ENCODE data around the gene AMH. TPM values are rescaled to one million over a fixed set of nuclear protein-coding genes. Genes with fewer than 3 reads are reported as not detected.

AMH gene
- total and polyA plus RNA-seq, 10 donors, result 0.20 to 5.7 (median 1.0) TPM

DNA sequence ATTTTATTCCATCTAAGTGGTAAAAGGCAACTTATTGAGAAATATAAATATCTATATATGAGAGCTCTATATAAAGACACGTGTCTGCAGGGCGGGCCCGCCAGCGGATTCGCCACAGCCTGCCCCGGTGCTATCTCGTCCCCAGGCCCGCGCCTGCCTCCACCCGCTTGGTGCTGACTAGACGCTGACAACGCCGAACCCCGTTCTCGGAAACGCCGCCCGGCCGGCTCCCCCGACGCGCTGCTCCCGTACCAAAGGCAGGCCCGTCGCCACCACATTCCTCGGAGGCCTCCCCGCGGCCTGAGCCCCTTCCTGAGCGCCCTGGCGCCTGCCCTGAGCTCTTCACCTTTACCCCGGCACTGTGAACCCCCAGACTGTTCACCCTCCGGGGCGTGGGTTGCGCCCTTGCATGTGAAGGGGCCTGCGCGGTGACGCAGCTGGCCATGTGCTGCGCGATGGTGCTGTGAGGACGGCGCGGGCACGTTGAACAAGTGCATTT is 19.0 kb upstream of the AMH start:
- Histone ChIP-seq H3K4me3 (no peak overlapping the region), H3K27ac (no peak overlapping the region), H3K27me3 (replicated peaks in 1 of 7) (no peaks in the 10 kb centered on the region), H3K9me3 (no peaks in the 10 kb centered on the region), H3K4me1 (peaks cover 5 to 65% (median 22%) of the 10 kb centered on the region in 6 donors), H3K36me3 (peaks cover 0 to 94% (median 78%) of the 10 kb centered on the region in 6 donors)
- no peak for DNase-seq
- TF ChIP-seq POLR2A (IDR thresholded peaks at IDR 0.05), result no peak
- TF ChIP-seq POLR2AphosphoS5 (IDR thresholded peaks at IDR 0.05), result peak in 2 of 3 donors; percentile 37 to 58
- intact Hi-C loops (cut with DNase I; ENCODE audit: low total_unique reads), result loop anchor here (10.0 kb wide), 1 partner anchor 65 kb away; the partner anchor contains the start of gene DOT1L
- 93 to 95% (median 95%) methylated on average over 43 of the region's 43 CpGs for WGBS, 5 donors

DNA sequence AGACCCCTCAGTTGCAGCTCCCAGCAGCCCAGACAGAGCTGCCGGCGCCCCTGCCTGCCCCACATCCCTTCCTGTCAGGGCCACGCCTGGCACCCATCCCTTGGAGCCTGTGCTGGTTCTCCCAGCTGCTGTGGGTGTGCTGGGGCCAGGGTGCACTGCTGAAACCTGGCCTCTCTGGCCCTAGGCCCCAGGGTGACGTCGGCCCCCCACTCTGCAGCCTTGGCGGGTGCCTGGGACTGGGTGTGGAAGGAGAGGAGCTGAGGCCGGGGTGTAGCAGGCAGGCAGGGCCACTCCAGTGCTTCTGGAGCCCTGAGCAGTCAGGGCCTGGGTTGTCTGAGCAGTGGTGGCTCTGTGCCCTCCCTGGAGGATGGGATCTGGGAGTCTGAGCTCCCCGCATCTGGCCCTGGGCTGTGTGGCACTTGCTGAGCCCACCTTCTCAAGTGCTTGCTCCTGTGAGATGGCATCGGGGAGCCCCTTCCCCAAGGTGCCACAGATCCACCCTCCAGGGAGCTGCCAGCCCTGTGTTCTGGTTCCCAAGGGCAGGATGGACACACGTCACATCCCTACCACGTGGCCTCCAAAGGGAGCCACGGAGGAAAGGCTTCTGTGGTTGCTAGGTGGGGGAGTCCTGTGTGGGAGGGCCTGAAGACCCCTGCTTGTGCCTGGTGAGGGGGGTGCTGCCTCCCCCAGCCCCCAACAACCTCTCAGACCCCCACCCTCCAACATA is 18.2 kb upstream of the AMH start:
- Histone ChIP-seq H3K27me3 (replicated peaks in 1 of 7) (no peaks in the 10 kb centered on the region), H3K9me3 (no peaks in the 10 kb centered on the region), H3K4me3 (no peak overlapping the region), H3K4me1 (peaks cover 9 to 65% (median 27%) of the 10 kb centered on the region in 6 donors), H3K27ac (peak overlapping the region in 4 of 8 donors; percentile 11 to 51 (median 22)), H3K36me3 (peaks cover 0 to 86% (median 70%) of the 10 kb centered on the region in 6 donors)
- 64 to 90% (median 78%) methylated on average over 6 to 12 of the region's 12 CpGs for WGBS, 5 donors
- no peak for DNase-seq
- no peak for TF ChIP-seq POLR2A (IDR thresholded peaks at IDR 0.05)
- TF ChIP-seq POLR2AphosphoS5 (IDR thresholded peaks at IDR 0.05), result peak; percentile 3 to 53 (median 28)
- intact Hi-C loops (cut with DNase I; ENCODE audit: low total_unique reads), result loop anchor here (10.0 kb wide), 1 partner anchor 66 kb away; the partner anchor contains the start of gene DOT1L

DNA sequence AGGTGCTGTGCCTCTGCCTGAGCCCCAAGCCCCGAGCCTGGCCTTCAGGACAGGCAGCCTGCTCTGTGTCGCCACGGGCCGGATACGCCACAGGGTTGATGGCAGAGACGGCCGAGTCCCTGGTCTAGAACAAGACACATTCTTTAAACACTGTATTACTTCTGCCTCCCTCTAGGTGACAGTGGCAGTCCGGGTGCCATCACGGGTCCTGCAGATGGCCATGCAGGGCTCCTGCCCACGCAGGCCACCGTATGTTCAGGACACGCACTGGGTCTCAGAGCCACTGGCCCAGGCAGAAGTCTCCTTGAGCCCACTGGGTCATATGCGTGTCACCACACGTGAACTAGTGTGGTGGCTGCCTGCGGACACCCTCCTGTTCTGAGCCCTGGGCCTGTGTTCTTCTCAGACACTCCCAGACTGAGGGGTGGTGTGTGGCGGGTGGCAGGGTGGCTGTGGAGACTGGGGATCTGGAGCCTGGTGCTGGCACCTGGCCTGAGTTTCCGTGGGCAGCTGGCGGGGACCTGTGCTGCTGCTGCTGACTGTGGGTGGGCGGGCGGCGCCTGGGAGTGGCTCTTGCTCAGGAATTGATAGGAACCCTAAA is 17.4 kb upstream of the AMH start:
- TF ChIP-seq, protein P1, sequence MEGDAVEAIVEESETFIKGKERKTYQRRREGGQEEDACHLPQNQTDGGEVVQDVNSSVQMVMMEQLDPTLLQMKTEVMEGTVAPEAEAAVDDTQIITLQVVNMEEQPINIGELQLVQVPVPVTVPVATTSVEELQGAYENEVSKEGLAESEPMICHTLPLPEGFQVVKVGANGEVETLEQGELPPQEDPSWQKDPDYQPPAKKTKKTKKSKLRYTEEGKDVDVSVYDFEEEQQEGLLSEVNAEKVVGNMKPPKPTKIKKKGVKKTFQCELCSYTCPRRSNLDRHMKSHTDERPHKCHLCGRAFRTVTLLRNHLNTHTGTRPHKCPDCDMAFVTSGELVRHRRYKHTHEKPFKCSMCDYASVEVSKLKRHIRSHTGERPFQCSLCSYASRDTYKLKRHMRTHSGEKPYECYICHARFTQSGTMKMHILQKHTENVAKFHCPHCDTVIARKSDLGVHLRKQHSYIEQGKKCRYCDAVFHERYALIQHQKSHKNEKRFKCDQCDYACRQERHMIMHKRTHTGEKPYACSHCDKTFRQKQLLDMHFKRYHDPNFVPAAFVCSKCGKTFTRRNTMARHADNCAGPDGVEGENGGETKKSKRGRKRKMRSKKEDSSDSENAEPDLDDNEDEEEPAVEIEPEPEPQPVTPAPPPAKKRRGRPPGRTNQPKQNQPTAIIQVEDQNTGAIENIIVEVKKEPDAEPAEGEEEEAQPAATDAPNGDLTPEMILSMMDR (IDR thresholded peaks at IDR 0.05 in 8 of 11, conservative IDR thresholded peaks at IDR 0.05 in 3 of 11), result no peak
- TF ChIP-seq POLR2AphosphoS5 (IDR thresholded peaks at IDR 0.05) (peak; percentile 17 to 68 (median 30)), POLR2A (IDR thresholded peaks at IDR 0.05) (no peak)
- H3K9me3 ChIP-seq, result no peaks in the 10 kb centered on the region
- H3K36me3 ChIP-seq, result peaks cover 0 to 78% (median 63%) of the 10 kb centered on the region in 6 donors
- peak overlapping the region in 5 of 8 donors; percentile 4 to 51 (median 21) for H3K27ac ChIP-seq
- no peak for DNase-seq
- intact Hi-C loops (cut with DNase I; ENCODE audit: low total_unique reads), result loop anchor here (10.0 kb wide), 1 partner anchor 67 kb away; the partner anchor contains the start of gene DOT1L
- H3K4me3 ChIP-seq, result no peak overlapping the region
- WGBS, 5 donors, result 83 to 87% (median 85%) methylated on average over 12 to 21 of the region's 21 CpGs
- H3K27me3 ChIP-seq (replicated peaks in 1 of 7), result no peaks in the 10 kb centered on the region
- H3K4me1 ChIP-seq, result peaks cover 9 to 65% (median 27%) of the 10 kb centered on the region in 6 donors

DNA sequence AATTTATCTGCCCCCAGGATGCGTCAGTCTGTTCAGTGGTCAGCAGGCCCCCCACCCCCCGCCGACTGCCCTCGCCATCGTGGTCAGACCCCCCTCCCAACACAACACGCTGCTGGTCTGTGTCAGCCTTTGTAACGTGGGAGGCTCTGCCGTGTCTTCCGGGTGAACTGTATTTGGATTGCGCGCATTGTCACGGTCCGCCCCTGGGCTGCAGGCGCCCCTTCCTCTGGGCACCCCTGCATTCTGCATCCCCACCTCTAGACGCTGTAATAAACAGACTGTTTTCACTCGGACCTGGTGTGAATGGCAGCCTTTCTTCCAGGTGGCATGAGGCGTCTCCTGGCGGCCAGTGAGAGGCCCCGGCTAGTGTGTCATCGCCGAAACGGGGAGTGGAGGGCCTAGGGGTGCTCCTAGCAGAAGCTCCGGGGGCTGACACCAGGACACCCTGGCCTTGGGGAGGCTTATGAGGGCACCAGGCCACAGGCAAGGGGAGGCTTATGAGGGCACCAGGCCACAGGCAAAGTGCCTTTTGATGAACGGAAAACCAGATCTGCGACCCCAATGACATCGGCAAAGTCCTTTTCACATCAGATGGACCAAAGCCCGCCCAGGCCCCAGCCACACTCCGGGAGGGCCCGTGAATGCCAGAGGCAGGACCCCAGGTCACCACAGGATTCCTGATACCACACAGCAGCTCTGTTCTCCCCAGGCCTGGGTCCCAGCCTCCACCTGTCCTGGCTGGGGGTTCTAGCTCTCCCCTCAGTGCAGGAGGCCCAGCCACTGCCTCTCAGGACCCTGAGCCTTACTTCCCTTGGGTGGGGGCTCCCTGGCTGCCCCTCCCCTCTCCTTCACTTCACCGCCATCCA is 16.6 kb upstream of the AMH start:
- TF ChIP-seq, protein P1 (IDR thresholded peaks at IDR 0.05 in 8 of 11, conservative IDR thresholded peaks at IDR 0.05 in 3 of 11), result no peak
- peak in 1 of 3 donors; percentile 3 for TF ChIP-seq POLR2AphosphoS5 (IDR thresholded peaks at IDR 0.05)
- H3K4me3 ChIP-seq, result no peak overlapping the region
- peaks cover 11 to 66% (median 31%) of the 10 kb centered on the region in 6 donors for H3K4me1 ChIP-seq
- H3K36me3 ChIP-seq, result peaks cover 0 to 70% (median 55%) of the 10 kb centered on the region in 6 donors
- H3K9me3 ChIP-seq, result no peaks in the 10 kb centered on the region
- DNase-seq, result no peak
- WGBS, 5 donors, result 82 to 87% (median 85%) methylated on average over 24 to 30 of the region's 30 CpGs
- H3K27me3 ChIP-seq (replicated peaks in 1 of 7), result no peaks in the 10 kb centered on the region
- intact Hi-C loops (cut with DNase I; ENCODE audit: low total_unique reads), result loop anchor here (10.0 kb wide), 1 partner anchor 68 kb away; the partner anchor contains the start of gene DOT1L
- H3K27ac ChIP-seq, result peak overlapping the region in 2 of 8 donors; percentile 1 to 2

Measured in spleen (tissue), 11 donors.